Ectodermal cell (in vitro differentiated cells): ENCODE measurements around the gene OSCAR.

Experiments
- H3K27ac ChIP-seq: 2 replicates; pipeline ENCODE4 v1.7.0; 2013; ENCODE audit warnings: mild to moderate bottlenecking, low read depth, low read length; ENCODE audit not compliant: insufficient read depth, poor library complexity, severe bottlenecking
- H3K27me3 ChIP-seq: 2 replicates; pipeline ENCODE4 v1.7.0; 2013; ENCODE audit warnings: mild to moderate bottlenecking, low read length; ENCODE audit not compliant: insufficient read depth, control insufficient read depth, poor library complexity, severe bottlenecking
- H3K36me3 ChIP-seq: one replicate; pipeline ENCODE4 v1.7.0; 2013; ENCODE audit warnings: low read length; ENCODE audit not compliant: control insufficient read depth, insufficient read depth
- H3K4me1 ChIP-seq: one replicate; pipeline ENCODE4 v1.7.0; 2013; ENCODE audit warnings: low read length; ENCODE audit not compliant: control insufficient read depth, insufficient read depth
- H3K4me3 ChIP-seq: 2 replicates; pipeline ENCODE4 v1.7.0; 2013; ENCODE audit warnings: low read depth, low read length, control low read depth; ENCODE audit not compliant: insufficient read depth
- H3K9me3 ChIP-seq: 2 replicates; pipeline ENCODE4 v1.7.0; 2013; ENCODE audit warnings: mild to moderate bottlenecking, low read length, moderate library complexity; ENCODE audit not compliant: control insufficient read depth
- whole genome bisulfite sequencing, 2 experiments: methylation state at CpG; one replicate each; pipeline ENCODE4 v1.1.7; 2013; ENCODE audit warnings: missing lambda C conversion rate in 2 of 2; 5-methylcytosine and 5-hydroxymethylcytosine counted together

Gene OSCAR

DNA sequence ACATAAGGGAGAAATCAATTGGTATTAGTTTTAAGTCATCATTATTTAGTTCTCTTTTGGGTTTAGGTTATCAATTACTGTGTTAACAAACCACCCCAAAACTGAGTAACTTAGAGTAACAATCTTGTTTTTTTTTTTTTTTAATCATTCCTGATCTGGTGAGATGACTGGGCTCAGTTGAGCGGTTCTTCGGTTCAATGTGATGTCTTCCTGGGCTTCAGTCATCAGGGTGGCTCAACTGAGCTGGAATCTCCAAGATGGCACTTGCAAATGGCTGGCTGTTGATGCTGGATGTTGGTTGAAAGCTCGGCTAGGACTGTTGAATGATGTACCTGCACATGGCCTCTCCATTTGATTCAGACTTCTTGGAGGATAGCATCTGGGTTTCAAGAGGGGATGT lies 16.2 kb downstream of the OSCAR start:
- 93 to 95% methylated on average over 3 of the region's 3 CpGs for WGBS, 2 experiments
- Histone ChIP-seq H3K36me3 (no peaks in the 10 kb centered on the region), H3K27me3 (no peaks in the 10 kb centered on the region), H3K4me3 (no peak overlapping the region), H3K4me1 (no peaks in the 10 kb centered on the region), H3K9me3 (no peaks in the 10 kb centered on the region), H3K27ac (no peak overlapping the region)

DNA sequence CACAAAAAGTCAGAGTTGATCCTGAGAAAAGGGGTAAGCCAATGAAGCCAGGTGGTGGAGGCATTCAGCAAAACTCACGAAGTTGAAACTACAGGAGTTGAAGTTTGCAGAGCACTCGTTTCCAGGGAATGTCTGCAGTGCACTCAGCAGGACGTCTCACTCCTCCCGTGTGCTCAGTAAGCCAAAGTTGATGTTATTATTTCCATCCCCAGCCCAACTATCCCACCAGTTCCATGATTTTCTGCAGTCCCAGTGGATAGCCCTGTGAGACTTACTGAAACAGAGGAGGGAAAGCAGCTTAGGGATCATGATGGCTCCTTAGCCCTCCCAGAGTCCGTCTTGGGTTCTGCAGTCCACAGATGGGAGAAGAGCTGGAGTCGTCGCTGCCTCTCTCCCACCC lies 19.6 kb downstream of the OSCAR start, which contains the start of gene TARM1:
Gene TARM1, minus strand, starts transcription at position 334 of the 400 bp plus-strand sequence. Its CDS starts 25 bp downstream, at position 309.
- Histone ChIP-seq H3K9me3 (no peaks in the 10 kb centered on the region), H3K4me3 (no peak within 1 kb of the TSS), H3K27ac (no peak within 1 kb of the TSS), H3K4me1 (no peaks in the 10 kb centered on the region), H3K27me3 (no peaks in the 10 kb centered on the region), H3K36me3 (no peaks in the 10 kb centered on the region)
- WGBS, 2 experiments = 87 to 90% methylated on average over 7 of the region's 7 CpGs

DNA sequence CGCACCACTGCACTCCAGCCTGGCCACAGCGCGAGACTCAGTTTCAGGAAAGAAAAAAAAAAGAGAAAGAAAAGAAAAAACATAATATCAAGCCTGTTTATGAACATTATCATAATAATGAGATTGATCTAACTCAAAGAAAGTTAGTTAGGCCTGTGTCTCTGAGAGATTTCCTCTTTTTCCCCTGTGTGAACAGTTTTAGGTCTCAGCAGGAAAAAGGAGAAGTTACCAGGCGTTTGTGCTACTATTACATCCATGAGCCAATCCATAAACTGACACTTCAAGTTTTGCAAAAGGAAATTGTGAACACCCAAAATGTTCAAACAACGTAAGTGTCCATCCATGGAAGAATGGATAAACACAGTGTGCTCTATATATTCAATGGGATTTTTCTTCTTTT lies 23.3 kb downstream of the OSCAR start:
- H3K36me3 ChIP-seq = no peaks in the 10 kb centered on the region
- WGBS, 2 experiments = 93 to 95% methylated on average over 3 to 5 of the region's 5 CpGs
- H3K27me3 ChIP-seq = no peaks in the 10 kb centered on the region
- no peaks in the 10 kb centered on the region for H3K4me1 ChIP-seq
- no peak overlapping the region for H3K4me3 ChIP-seq
- no peak overlapping the region for H3K27ac ChIP-seq
- H3K9me3 ChIP-seq = no peaks in the 10 kb centered on the region

DNA sequence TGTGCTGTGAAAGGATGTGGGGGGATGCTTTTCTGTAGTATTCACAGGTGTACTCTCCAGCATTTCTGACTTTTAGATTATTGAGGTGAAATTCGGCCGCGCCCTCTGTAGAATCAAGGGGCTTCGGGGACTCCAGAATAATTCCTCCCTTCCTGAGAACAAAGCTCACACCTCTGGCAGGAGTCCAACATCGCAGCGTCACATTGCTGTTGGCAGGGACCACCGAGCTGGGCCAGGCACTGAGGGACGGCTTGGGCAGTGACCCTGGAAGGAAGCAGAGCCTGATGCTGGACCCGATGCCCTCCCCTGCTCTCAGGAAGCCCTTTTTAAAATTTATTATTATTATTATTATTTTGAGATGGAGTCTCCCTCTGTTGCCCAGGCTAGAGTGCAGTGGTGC lies 25.8 kb downstream of the OSCAR start:
- no peaks in the 10 kb centered on the region for H3K36me3 ChIP-seq
- 91 to 93% methylated on average over 8 to 9 of the region's 9 CpGs for WGBS, 2 experiments
- no peaks in the 10 kb centered on the region for H3K9me3 ChIP-seq
- H3K4me3 ChIP-seq = no peak overlapping the region
- H3K27me3 ChIP-seq = no peaks in the 10 kb centered on the region
- H3K4me1 ChIP-seq = no peaks in the 10 kb centered on the region
- H3K27ac ChIP-seq = no peak overlapping the region

DNA sequence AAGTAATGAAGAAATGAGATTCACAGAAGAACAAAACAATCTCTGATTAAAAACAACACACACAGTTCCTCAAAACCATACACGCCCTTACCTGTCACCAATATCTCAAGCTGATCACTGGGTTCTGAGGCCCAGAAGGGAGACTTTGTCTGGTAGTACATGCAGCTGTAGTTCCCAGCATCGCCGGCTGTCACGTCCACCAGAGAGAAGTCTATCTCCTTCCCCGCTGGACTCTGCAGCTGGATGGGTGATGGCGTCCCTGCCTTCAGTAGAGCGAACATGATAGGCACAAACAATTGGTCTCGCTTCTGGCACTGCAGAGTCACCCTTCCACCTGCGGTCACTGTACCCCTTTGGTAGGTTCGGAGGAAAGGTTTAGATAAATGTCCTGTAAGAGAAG lies 26.8 kb downstream of the OSCAR start:
- 90 to 93% methylated on average over 10 of the region's 10 CpGs for WGBS, 2 experiments
- Histone ChIP-seq H3K9me3 (no peaks in the 10 kb centered on the region), H3K4me3 (no peak overlapping the region), H3K27ac (no peak overlapping the region), H3K36me3 (no peaks in the 10 kb centered on the region), H3K4me1 (no peaks in the 10 kb centered on the region), H3K27me3 (no peaks in the 10 kb centered on the region)

DNA sequence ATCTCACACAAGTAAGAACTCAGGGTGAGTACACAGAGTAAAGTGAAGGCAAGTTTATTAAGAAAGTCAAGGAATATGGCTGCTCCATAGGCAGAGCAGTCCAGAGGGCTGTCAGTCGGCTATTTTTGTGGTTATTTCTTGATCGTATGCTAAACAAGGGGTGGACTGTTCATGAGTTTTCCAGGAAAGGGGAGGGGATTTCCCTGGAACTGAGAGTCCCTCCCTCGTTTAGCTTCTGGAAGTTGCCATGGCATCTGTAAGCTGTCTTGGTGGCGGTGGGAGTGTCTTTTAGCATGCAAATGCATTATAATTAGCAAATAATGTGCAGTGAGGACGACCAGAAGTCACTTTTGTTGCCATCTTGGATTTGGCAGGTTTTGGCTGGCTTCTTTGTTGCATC lies 31.1 kb downstream of the OSCAR start:
- no peaks in the 10 kb centered on the region for H3K36me3 ChIP-seq

DNA sequence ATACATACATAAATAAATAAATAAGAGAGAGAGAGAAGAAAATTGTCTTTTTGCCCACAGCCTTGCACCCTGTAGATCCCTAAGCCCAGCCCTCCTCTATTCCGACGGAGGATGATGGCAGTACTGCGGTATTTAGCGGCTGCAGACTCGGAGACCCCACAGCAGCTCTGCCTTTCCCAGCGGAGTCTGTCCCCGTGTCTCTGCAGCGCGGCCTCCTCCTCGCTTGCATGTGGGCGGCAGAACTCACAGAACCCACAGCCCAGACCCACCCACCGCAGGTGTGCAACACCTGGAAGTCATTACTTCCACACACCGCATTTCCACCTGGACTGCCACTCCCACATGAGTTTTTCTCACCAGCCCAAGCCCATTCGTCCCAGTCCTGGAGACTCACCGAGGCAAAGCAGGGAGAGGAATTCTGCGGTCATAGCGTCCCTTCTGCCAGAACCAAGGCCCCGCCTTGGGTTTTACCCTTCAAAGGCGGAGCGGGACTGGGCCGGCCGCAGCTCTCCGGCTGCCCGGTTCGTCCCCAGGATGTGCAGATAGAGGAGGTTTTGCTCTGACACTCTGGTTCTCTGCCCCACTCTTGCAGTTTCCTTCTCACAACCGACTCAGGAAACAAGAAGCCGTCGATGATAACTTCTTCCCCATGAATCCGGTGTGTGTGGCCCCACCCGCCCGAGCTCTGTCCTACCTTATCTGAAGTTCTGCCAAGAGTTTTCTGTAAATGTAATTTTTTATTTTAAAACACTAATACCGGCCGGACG lies 37.1 kb downstream of the OSCAR start, which contains the start of gene VSTM1:
Gene VSTM1, minus strand, starts transcription at position 548 of the 767 bp plus-strand sequence. Its CDS starts 120 bp downstream, at position 428.
- H3K9me3 ChIP-seq = no peaks in the 10 kb centered on the region
- no peaks in the 10 kb centered on the region for H3K4me1 ChIP-seq
- H3K27me3 ChIP-seq = no peaks in the 10 kb centered on the region
- no peak within 1 kb of the TSS for H3K27ac ChIP-seq
- no peaks in the 10 kb centered on the region for H3K36me3 ChIP-seq
- WGBS, 2 experiments = 91 to 93% methylated on average over 34 of the region's 34 CpGs
- no peak within 1 kb of the TSS for H3K4me3 ChIP-seq

More for the DNA sequence above, 31.1 kb downstream of the OSCAR start:
- H3K9me3 ChIP-seq = no peaks in the 10 kb centered on the region
- H3K4me3 ChIP-seq = no peak overlapping the region
- H3K4me1 ChIP-seq = no peaks in the 10 kb centered on the region
- H3K27ac ChIP-seq = no peak overlapping the region
- H3K27me3 ChIP-seq = no peaks in the 10 kb centered on the region
- 86 to 91% methylated on average over 5 of the region's 5 CpGs for WGBS, 2 experiments

DNA sequence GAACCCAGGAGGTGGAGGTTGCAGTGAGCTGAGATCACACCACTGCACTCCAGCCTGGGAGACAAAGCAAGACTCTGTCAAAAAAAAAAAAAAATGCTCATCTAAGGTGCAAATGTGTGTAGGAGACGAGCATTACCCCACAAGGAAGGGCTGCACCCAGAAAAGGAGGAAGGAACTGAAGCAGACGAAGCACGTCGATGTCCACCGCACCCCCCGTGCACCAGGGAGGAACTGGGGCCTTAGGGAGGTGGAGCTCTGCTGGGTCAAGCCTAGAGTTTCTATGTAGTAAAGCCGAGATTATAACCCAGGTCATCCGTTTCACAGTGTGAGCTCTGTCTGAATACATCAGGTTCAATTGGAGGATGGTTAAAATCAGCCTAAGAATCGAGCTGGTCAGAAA lies 38.0 kb downstream of the OSCAR start:
- Histone ChIP-seq H3K27me3 (no peaks in the 10 kb centered on the region), H3K4me1 (no peaks in the 10 kb centered on the region), H3K27ac (no peak overlapping the region), H3K9me3 (no peaks in the 10 kb centered on the region), H3K36me3 (no peaks in the 10 kb centered on the region), H3K4me3 (no peak overlapping the region)
- WGBS, 2 experiments = 89 to 93% methylated on average over 9 of the region's 9 CpGs

DNA sequence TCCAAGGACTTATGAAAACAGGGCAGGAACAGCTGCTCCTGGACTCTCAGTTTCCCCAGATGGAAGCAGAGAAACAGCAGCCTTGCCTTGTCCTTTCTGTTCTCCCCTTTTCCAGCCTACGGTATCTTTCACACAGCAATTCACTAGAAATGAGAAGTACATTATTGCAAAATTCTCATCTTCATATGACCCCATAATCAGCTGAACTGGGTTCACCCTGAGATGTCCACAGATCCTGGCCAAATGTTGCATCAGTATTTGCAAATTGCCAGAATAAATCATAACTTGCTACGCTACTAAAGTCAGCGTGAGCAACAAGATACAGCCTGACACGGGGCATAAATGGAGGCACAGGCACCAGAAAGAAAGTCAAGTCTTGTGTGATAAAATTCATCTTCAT lies 53.0 kb downstream of the OSCAR start:
- H3K4me3 ChIP-seq = no peak overlapping the region
- H3K27ac ChIP-seq = no peak overlapping the region
- no peaks in the 10 kb centered on the region for H3K36me3 ChIP-seq
- WGBS, 2 experiments = 94 to 97% methylated on average over 4 of the region's 4 CpGs
- H3K4me1 ChIP-seq = no peaks in the 10 kb centered on the region
- H3K9me3 ChIP-seq = no peaks in the 10 kb centered on the region
- H3K27me3 ChIP-seq = peaks cover 8% of the 10 kb centered on the region

DNA sequence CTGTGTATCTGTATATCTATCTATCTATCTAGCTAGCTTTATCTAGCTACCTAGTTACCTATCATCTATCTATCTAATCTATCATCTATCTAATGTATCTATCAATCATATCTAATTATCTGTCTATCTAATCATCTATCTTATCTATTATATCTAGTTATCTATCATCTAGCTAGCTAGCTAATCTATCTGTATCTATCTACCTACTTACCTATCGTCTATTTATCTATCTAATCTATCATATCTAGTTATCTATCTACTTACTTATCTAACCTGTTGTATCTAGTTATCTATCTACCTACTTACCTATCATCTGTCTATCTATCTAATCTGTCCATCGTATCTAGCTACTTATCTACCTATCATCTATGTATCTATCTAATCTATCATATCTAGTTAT lies 54.8 kb downstream of the OSCAR start:
- H3K36me3 ChIP-seq = no peaks in the 10 kb centered on the region
- WGBS, 2 experiments = 82 to 92% methylated on average over 2 of the region's 2 CpGs
- H3K4me3 ChIP-seq = no peak overlapping the region

More for the DNA sequence above, 54.8 kb downstream of the OSCAR start:
- no peaks in the 10 kb centered on the region for H3K4me1 ChIP-seq
- H3K9me3 ChIP-seq = no peaks in the 10 kb centered on the region
- H3K27ac ChIP-seq = no peak overlapping the region
- peaks cover 8% of the 10 kb centered on the region for H3K27me3 ChIP-seq
